Activated naive CD4-positive, alpha-beta T cell treated with anti-CD3 and anti-CD28 coated beads for 36 hours (primary cell): ENCODE results near the gene SMOC2. TPM values are rescaled to one million over a fixed set of nuclear protein-coding genes. Genes with fewer than 3 reads are reported as not detected.
"Not testable (repeated sequence)": the region's sequence is repeated elsewhere in the genome, so short reads cannot be mapped to it uniquely, and the experiment has no call there.

ENCODE experiments used
- CTCF ChIA-PET: fragments of 350-600 bp; sonication (Branson Sonifier 250); formaldehyde crosslinking; loops from one replicate; lab custom pipeline; 2021; ENCODE audit warnings: antibody characterized with exemption; lab: Charles Lee
- DNase-seq: peaks from one replicate; pipeline ENCODE4 v3.0.0-alpha.2; 2020
- H3K27ac Mint-ChIP-seq: one replicate; pipeline ENCODE4 v1.8.0; 2021; ENCODE audit warnings: mild to moderate bottlenecking, mixed read lengths
- H3K27me3 Mint-ChIP-seq: one replicate; pipeline ENCODE4 v1.8.0; 2021; ENCODE audit warnings: low read depth, mixed read lengths
- H3K36me3 Mint-ChIP-seq: one replicate; pipeline ENCODE4 v1.8.0; 2021; ENCODE audit warnings: low read depth, mixed read lengths
- H3K4me1 Mint-ChIP-seq: one replicate; pipeline ENCODE4 v1.8.0; 2021; ENCODE audit warnings: low read depth, mixed read lengths
- H3K4me3 Mint-ChIP-seq: one replicate; pipeline ENCODE4 v1.8.0; 2021; ENCODE audit warnings: mild to moderate bottlenecking, moderate library complexity, mixed read lengths
- H3K9me3 Mint-ChIP-seq: one replicate; pipeline ENCODE4 v1.8.0; 2021; ENCODE audit warnings: mixed read lengths
- intact Hi-C: fragments of 100-400 bp; cut with micrococcal nuclease; formaldehyde crosslinking; loops from one replicate; pipeline ENCODE4 v1.15.1; 2023
- total RNA-seq, 2 experiments: library from RNA; stranded (reverse); gene quantifications; one replicate each; pipeline ENCODE4 v1.2.3, GENCODE V29; 2021

SMOC2 gene
- total RNA-seq, 2 experiments from 2014 or later = not detected

DNA sequence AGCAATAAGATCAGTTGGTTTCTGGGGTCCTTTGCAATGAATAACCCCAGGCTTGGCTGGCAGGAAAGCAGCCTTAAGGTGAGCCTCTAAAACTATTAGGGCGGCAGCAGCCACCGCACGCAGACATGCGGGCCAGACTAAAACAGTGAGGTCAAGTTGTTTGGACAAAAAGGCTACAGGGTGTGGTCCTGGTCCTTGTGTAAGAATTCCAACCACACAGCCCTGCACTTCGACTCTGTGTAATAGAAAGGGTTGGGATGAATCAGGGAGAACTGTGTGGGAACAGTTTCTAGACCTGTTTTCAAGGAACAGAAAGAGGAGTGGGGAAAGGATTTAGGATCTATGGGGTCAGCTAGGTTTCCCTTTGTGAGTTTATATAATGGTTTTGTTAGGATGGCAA lies 237.6 kb downstream of the SMOC2 start:
- Mint-ChIP-seq H3K4me1 (no peaks in the 10 kb centered on the region), H3K27ac (no peak overlapping the region), H3K36me3 (no peaks in the 10 kb centered on the region), H3K27me3 (peaks cover 6% of the 10 kb centered on the region), H3K9me3 (no peaks in the 10 kb centered on the region), H3K4me3 (no peak overlapping the region)
- no peak for DNase-seq
- CTCF ChIA-PET = no interaction called here
- intact Hi-C loops = no loop called here

DNA sequence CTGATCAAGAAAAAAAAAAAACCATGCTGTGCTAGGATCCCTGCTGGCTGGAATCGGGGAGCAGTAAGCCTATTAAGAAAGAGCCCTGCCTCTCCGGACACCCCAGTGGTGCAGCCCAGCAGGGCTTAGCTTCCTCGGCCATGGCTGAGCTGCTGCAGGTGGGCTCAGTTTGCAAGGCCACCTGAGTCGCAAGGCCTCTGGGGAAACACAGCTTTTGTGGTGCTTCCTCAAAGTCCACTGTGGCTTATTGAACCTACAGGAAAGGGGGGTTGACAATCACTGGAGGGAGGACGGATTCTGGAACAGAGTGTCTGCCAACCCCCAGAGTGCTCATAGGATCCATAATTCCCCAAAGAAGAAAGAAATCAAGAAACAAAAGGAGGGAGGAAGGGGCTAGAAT lies 240.8 kb downstream of the SMOC2 start:
- intact Hi-C loops = no loop called here
- no peaks in the 10 kb centered on the region for H3K9me3 Mint-ChIP-seq
- DNase-seq = no peak
- H3K4me1 Mint-ChIP-seq = no peaks in the 10 kb centered on the region
- H3K4me3 Mint-ChIP-seq = no peak overlapping the region
- CTCF ChIA-PET = no interaction called here
- no peak overlapping the region for H3K27ac Mint-ChIP-seq
- H3K27me3 Mint-ChIP-seq = peaks cover 6% of the 10 kb centered on the region
- no peaks in the 10 kb centered on the region for H3K36me3 Mint-ChIP-seq

DNA sequence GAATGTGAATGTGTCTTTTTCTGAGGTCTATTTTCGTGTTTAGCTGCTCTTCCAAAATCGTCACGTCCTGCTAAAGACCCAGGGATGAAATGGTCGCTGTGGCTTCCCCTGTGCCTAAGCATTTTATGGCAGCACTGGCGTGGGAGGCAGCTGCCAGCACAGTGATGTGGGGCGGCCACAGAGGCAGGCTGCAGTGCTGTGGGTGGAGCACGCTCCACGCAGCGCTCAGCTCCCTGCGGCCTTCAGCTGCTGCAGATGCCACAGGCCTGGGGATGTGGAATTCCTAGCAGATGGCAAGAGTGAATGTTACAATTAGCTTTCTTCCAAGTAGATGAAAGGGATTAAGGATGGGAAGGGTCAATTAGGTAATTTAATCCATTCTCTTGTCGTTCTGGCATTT lies 242.6 kb downstream of the SMOC2 start:
- Mint-ChIP-seq H3K9me3 (no peaks in the 10 kb centered on the region), H3K4me1 (no peaks in the 10 kb centered on the region), H3K36me3 (no peaks in the 10 kb centered on the region), H3K27me3 (peaks cover 9% of the 10 kb centered on the region), H3K4me3 (no peak overlapping the region), H3K27ac (no peak overlapping the region)
- CTCF ChIA-PET = no interaction called here
- DNase-seq = no peak
- intact Hi-C loops = no loop called here

DNA sequence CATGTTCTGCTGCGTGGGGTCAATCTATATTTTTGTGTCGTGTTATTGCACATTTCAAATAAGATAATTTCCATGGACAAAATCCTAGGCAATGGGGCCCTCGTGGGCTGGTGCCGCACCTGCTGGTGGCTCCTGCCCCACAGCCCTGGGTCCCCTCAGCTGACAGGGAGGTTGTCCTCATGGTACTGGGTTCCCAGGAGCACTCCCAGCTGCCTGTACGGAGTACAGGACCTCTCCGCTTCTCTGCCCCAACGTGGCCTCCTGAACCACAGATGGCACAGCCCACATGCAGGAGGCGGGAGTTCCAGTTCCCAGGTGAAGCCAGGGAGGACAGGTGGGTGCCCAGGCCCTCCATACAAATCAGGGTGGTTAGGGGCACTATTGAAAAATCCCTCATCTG lies 243.5 kb downstream of the SMOC2 start:
- Mint-ChIP-seq H3K27me3 (peaks cover 9% of the 10 kb centered on the region), H3K9me3 (no peaks in the 10 kb centered on the region), H3K27ac (no peak overlapping the region), H3K4me1 (no peaks in the 10 kb centered on the region), H3K36me3 (no peaks in the 10 kb centered on the region), H3K4me3 (no peak overlapping the region)
- intact Hi-C loops = no loop called here
- DNase-seq = no peak
- CTCF ChIA-PET = no interaction called here

DNA sequence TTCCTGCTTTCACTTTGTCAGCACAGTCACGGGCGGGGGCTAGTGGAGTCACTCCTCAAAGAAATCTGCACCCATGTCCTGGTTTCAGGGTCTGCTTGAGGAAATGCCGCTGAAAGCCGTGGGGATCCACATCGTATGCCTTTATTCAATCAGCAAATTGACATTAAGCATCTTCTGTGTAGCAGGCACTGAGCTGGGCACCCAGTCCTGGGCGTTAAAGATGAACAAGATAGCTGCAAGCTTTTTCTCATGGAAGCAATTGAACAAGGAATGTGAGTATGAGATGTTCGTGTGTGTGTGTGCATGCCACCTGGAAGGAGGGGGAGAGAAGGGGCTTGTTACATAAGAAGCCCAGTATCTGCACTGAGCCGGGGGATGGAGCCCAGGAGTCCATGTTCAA lies 243.9 kb downstream of the SMOC2 start:
- Mint-ChIP-seq H3K27ac (no peak overlapping the region), H3K4me3 (no peak overlapping the region), H3K4me1 (no peaks in the 10 kb centered on the region), H3K27me3 (peaks cover 9% of the 10 kb centered on the region), H3K36me3 (no peaks in the 10 kb centered on the region), H3K9me3 (no peaks in the 10 kb centered on the region)
- no peak for DNase-seq
- intact Hi-C loops = no loop called here
- CTCF ChIA-PET = no interaction called here

DNA sequence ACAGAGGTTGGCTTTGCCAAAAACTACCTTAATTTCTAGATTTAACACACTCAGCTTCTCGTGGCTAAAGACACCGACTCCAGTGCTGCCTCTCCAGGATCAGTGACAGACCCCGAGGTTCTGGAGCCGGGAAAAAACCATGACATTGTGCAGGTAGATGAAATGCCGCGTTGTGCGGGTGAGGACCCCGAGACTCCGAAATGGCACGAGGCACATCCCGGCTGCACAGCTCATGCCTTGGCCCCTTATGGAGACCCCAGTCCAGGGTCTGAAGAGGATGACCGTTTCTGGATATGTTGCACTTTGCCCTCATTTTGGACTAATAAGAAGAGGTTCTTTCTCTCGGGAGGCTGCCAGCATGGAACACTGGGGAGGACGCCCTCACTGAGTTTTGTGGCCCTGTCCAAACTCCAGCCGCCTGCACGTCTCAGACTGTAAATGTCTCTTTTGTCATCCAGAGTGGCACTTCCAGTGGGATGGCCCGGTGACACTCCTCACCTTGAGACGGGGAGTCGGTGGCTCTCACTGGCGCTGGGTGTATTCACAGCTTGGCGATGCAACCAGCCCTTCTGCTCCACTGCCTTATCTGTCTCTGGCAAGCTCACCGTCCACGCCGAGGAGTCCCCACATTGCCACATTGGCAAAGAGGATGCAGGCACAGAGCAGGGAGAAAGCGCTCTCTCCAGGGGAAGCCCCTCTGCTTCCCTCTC lies 245.2 kb downstream of the SMOC2 start:
- intact Hi-C loops = no loop called here
- no peak overlapping the region for H3K27ac Mint-ChIP-seq
- no peak for DNase-seq
- H3K27me3 Mint-ChIP-seq = peaks cover 13% of the 10 kb centered on the region
- no peaks in the 10 kb centered on the region for H3K9me3 Mint-ChIP-seq
- H3K4me3 Mint-ChIP-seq = no peak overlapping the region
- H3K36me3 Mint-ChIP-seq = no peaks in the 10 kb centered on the region
- CTCF ChIA-PET = no interaction called here
- H3K4me1 Mint-ChIP-seq = no peaks in the 10 kb centered on the region

DNA sequence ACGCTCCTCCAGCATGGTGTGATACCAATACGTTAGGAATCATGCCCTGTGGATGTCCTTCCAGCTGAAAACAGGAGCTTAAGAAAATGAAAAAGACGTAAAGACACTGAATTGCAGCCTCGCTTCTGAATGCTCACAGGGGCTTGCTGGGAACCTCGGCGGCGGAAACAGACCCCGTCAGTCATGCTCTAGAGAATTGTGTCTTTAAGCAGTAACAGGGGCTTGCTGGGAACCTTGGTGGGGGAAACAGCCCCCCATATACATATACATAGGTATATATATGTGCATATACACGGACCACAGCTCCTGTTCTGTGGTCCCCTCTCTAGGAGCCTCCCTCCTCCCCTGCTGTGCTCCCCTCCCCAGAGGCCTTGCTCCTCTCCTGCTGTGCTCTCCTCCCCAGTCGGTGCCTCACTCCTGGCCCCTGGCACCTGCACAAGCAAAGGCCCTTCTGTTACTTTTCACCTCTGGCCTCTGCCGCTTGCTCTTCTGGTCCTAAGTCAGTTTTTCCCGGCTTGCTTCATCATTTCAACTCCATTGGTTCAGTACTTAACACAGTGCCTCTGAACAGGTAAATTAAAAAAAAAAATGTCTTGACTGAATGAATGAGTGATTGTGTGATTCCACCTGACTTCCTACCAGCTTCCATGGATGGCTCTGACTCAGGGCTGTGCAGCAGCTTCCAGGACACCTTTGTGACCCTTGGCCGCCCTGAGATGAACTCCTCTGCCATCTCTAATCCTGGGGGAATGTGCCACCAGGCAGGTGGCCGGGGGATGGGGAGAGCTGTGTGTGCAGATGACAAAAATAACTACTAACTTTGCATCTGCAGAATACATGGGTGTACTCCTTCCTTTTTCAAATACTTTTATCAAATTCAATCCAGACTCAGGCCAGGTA lies 246.1 kb downstream of the SMOC2 start:
- Mint-ChIP-seq H3K27me3 (peaks cover 13% of the 10 kb centered on the region), H3K27ac (no peak overlapping the region), H3K9me3 (no peaks in the 10 kb centered on the region), H3K4me1 (no peaks in the 10 kb centered on the region), H3K4me3 (no peak overlapping the region), H3K36me3 (no peaks in the 10 kb centered on the region)
- CTCF ChIA-PET = no interaction called here
- intact Hi-C loops = no loop called here
- DNase-seq = no peak

DNA sequence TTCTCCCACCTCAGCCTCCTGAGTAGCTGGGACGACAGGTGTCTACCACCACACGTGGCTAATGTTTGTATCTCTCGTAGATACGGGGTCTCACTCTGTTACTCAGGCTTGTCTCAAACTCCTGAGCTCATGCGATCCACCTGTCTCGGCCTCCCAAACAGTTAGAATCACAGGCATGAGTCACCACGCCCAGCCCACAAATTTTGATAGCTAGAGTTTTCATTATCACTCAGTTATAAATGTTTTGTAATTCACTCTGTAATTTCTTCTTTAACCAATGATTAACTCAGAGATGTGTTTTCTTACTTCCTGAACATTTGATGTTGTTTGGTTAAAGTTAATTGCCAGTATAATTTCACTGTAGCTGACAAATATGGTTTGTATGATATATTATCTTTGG lies 249.3 kb downstream of the SMOC2 start:
- no peak for DNase-seq
- no peaks in the 10 kb centered on the region for H3K4me1 Mint-ChIP-seq
- H3K27me3 Mint-ChIP-seq = peaks cover 7% of the 10 kb centered on the region
- no peaks in the 10 kb centered on the region for H3K36me3 Mint-ChIP-seq
- CTCF ChIA-PET = no interaction called here
- H3K4me3 Mint-ChIP-seq = no peak overlapping the region
- no peak overlapping the region for H3K27ac Mint-ChIP-seq
- intact Hi-C loops = no loop called here
- no peaks in the 10 kb centered on the region for H3K9me3 Mint-ChIP-seq

DNA sequence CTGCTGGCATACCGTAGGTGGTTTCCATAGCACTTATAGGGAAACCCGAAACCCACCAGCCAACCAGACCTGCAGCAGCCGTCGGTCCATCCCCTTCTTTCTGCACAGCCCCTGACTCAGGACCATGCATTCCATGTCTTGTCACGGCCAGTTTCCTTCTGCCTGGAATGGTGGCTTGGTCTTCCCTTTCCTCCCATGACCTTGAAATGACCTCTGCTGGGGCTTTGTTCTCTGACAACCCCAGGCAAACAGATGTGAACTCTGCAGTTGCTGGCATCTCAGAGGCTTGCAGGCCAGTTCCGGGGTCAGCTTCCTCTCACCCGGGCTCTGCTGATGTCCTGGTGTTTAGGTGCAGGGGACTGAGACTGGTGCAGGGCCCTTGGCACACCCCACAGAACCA lies 250.8 kb downstream of the SMOC2 start:
- DNase-seq = no peak
- Mint-ChIP-seq H3K4me3 (no peak overlapping the region), H3K36me3 (no peaks in the 10 kb centered on the region), H3K9me3 (no peaks in the 10 kb centered on the region), H3K27me3 (peaks cover 7% of the 10 kb centered on the region), H3K27ac (no peak overlapping the region), H3K4me1 (no peaks in the 10 kb centered on the region)
- CTCF ChIA-PET = no interaction called here
- intact Hi-C loops = no loop called here

DNA sequence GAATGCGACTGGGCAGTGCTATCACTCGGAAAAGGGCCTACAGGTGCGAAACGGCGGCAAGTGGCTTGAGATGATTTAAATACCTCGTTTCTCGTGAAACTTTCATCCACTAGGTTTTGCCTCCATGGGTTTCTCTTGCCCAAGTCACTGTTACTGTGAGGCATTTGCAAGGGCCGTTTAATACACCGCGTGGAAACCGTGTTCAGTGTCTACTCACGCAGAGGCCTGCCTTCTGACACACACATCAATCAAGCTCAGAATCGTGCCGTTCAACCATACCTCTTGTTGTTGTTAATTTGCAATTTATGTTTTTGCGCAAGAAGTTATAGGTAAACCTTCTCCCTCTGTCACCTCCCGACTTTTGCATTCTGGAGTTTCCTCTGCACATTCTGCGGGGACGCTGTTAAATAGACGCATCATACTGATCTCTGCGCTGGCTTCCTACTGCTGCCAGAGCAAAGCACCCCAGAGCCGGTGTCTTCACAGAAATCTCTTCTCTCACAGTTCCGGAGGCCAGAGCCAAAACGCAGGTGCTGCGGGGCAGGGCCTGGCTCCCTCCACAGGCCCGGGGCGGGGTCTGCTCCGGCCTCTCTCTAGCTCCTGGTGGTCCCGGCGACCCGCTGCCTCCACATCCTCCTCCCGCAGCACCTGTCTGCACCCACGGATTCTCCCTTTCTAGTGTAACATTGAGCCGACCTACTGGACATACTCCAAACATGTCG lies 251.4 kb downstream of the SMOC2 start:
- intact Hi-C loops = no loop called here
- CTCF ChIA-PET = no interaction called here
- H3K36me3 Mint-ChIP-seq = no peaks in the 10 kb centered on the region
- no peak overlapping the region for H3K27ac Mint-ChIP-seq
- H3K4me3 Mint-ChIP-seq = no peak overlapping the region
- no peak for DNase-seq
- H3K27me3 Mint-ChIP-seq = peaks cover 7% of the 10 kb centered on the region
- H3K4me1 Mint-ChIP-seq = no peaks in the 10 kb centered on the region
- H3K9me3 Mint-ChIP-seq = peaks cover 3% of the 10 kb centered on the region

DNA sequence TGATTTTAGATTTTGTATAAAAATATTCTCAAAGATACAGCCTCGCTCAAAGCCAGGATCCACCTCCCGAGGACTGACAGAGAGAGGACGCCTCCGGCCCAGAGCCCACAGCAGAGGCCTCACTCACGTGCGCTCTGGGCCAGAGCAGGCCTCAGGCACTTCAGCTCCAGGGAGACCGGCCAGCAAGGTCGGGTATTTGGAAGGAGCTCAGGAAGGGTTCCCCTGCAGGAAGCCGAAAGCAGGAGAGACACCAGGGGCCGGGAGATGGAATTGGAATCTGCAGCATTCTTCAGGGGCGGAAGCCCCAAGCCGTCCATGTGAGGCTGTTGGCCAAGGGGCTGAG lies 251.9 kb downstream of the SMOC2 start:
- H3K4me3 Mint-ChIP-seq, CTCF ChIA-PET, intact Hi-C loops, DNase-seq, H3K4me1 Mint-ChIP-seq, H3K36me3 Mint-ChIP-seq, H3K27ac Mint-ChIP-seq, H3K27me3 Mint-ChIP-seq, H3K9me3 Mint-ChIP-seq: not testable (repeated sequence)

DNA sequence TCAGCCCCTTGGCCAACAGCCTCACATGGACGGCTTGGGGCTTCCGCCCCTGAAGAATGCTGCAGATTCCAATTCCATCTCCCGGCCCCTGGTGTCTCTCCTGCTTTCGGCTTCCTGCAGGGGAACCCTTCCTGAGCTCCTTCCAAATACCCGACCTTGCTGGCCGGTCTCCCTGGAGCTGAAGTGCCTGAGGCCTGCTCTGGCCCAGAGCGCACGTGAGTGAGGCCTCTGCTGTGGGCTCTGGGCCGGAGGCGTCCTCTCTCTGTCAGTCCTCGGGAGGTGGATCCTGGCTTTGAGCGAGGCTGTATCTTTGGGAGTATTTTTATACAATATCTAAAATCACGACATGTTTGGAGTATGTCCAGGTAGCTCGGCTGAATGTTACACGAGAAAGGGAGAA lies 253.8 kb downstream of the SMOC2 start:
- H3K4me1 Mint-ChIP-seq, H3K27me3 Mint-ChIP-seq, intact Hi-C loops, DNase-seq, H3K27ac Mint-ChIP-seq, H3K4me3 Mint-ChIP-seq, H3K9me3 Mint-ChIP-seq, H3K36me3 Mint-ChIP-seq: not testable (repeated sequence)
- CTCF ChIA-PET = interaction anchor here (0.6 kb wide), 1 partner anchor 263 kb away, joined by 3 read pairs; no protein-coding TSS in a partner anchor
